GM21737 (cell line): ENCODE data around the gene ARHGAP31.
"Not testable (repeated sequence)": the region's sequence is repeated elsewhere in the genome, so short reads cannot be mapped to it uniquely, and the experiment has no call there.

Experiments used
- ATAC-seq: cut with Tn5 transposase; IDR thresholded peaks from one replicate; pipeline ENCODE4 v1.9.1; 2021; ENCODE audit warnings: mild to moderate bottlenecking, moderate library complexity; ENCODE audit not compliant: unreplicated experiment

ARHGAP31 gene

DNA sequence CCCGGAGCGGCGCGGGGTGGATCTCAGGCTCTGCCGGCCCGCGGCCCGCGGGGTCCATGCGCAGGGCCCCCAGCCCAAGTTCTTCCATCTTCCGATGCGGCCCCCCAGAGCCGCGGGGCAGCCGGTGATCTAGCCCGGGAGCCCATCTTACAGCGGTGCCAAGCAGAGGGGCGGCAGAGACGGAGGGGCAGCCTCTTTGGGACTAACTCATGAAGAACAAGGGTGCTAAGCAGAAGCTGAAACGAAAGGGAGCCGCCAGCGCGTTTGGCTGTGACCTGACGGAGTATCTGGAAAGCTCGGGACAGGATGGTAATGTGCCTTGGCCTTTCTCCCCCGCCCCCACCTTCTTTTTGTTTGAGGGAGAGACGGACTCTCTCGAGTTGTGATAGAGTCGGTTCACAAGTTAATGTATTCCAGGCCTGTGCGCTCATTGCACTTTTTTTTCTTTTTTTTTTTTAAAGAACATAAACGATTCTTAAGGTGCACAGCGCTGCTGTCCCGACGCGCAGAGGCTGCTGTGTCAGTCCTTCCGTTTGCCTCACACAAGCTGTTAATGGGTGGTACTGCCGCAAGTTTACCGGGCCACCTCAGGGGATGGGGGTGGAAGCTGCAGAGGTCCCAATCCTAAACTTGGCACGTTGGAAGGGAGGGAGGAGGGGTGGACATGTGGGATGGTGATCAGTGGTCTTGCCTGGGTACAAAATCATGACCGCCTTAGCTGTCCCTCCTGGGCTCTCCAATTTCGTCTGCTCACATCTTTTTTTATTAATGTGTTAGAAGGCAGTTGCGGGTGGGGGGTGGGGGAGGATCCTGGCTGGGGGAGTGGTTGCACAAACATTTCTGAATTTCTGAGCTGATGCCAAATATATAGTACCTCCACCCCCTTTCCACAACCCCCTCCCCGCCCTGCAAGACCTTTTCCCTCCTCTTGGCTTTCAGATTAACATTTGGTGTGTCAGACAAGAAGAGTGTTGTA, 801 bp downstream of the ARHGAP31 start:
- ATAC-seq = peak; percentile 37

DNA sequence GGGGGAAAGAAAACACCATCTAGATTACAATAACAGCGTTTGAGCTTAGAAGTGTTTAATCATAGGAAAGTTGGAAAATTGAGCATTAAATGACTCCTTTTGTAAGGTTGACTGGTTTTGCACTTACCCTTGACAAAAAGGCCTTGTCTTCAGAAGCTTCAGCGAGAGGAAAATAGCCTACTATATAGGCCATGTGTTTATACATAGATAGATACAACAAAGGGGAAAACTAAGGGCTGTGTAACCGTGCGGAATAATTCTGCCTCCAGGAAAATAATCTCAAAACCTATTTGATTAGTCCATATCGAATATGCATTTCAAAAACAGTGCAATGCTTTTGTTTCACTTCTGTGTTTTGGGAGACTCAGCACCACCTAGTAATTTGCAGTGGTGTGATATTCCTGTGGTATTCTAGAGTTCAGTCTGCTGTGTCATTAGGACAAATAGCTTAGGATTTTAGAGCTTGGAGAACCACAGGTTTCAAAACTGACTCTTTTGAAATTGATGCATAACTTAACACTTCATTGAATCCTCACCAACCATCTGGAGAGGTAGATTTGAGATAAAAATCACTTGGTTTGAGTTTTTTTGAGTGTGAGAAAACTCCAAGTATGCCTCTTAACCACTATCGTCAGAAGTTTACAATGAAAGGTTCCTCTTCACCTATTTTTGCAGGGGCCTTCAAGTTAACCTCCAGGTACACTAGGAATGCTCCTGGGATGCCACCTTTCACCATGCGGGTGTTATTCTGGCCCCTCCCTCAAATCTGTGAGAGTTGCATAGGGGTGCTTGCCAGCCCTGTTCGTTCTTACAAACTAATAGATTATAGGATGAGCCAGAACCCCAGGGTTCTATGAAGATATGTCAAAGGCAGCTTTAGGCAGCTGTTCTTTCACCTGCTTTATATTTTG, 1.9 kb downstream of the ARHGAP31 start:
- ATAC-seq = no peak

DNA sequence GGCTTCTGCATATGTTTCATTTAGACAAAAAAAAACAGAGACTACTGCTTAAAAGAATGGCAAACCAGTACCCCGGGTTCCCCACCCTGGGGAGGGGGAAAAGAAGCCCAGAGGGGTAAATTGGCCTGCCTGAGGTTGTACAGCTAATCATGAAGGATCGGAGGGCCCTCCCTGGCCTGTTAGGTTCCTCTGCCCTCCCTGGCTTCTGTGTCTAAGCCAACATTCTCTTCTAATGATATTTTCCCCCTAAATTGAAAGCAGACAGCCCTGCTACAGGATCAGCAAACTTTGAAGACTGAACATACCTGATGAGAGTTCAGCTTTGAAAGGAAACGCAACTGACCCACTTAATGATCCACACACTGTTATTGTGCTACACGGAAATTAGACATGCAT, 2.5 kb downstream of the ARHGAP31 start:
- ATAC-seq = no peak

DNA sequence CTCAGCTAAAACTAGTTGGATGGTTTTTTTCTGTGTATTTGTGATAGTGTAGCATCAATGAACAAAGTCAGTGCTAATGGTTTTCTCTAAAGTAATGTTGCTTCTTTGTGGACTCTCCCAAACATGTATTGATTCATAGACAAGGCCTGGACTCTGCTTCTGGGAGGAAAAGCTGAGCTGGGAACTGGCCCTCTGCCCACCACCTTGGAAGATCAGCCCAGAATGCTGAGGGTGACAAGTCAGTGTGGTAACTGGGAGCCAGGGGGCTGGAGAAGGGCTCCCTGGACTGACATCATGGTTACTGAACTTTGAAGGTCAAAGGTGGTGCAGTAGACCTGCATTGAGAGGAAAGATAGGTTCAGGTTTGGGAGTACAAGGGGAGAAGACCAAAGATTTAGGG, 3.0 kb downstream of the ARHGAP31 start:
- no peak for ATAC-seq

DNA sequence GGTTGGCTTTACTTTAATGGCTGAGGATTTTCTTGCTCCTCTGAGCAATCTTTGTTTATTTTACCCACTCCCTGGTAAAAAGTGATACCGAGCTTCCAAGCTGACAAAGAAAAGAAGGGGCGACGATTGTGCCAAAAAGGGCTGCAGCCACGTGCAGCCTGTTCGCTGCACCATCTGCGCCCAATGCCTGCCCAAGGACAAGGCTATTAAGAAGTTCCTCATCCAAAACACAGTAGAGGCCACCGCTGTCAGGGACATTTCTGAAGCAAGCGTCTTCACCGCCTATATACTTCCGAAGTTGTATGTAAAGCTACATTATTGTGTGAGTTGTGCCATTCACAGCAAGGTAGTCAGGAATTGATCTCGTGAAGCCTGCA, 4.4 kb downstream of the ARHGAP31 start:
- ATAC-seq = no peak

DNA sequence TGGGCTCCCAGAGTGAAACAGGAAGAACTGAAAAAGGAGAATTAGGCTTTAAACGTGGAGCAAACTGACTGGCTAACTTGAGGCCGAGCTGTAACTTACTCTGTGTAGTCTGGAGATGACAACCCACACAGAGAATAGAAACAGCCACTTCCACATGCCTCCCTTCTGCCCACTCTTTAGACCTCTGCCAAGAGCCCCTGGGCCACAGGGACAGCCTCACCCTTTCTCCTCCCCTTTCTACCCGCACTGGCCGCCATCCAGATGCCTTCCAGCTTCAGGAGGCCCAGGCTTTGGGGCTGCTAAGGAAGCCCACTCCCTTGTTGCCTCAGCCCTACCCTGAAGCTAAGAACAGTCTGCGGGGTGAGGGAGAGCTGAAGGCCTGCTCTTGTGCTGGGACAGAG, 6.8 kb downstream of the ARHGAP31 start:
- ATAC-seq = no peak

DNA sequence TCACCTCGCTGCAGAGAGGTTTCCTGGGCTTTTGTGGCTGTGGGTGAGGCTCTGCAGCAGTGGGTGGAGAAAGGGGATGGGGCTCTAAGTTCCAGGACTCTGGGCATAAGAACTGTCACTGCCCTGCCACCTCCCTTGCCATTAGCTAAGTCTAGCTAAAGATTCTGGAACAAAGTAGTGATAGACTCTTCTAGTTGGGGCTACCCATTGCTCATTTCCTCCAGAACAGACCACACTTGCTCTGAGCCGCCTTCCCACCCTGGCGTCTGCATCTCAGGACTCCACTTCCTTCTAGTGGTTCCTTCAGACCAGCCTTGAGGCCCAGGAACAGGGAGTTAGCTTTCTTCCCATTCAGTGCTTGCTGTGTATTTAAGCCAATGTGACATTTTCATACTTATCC, 7.5 kb downstream of the ARHGAP31 start:
- ATAC-seq = no peak

DNA sequence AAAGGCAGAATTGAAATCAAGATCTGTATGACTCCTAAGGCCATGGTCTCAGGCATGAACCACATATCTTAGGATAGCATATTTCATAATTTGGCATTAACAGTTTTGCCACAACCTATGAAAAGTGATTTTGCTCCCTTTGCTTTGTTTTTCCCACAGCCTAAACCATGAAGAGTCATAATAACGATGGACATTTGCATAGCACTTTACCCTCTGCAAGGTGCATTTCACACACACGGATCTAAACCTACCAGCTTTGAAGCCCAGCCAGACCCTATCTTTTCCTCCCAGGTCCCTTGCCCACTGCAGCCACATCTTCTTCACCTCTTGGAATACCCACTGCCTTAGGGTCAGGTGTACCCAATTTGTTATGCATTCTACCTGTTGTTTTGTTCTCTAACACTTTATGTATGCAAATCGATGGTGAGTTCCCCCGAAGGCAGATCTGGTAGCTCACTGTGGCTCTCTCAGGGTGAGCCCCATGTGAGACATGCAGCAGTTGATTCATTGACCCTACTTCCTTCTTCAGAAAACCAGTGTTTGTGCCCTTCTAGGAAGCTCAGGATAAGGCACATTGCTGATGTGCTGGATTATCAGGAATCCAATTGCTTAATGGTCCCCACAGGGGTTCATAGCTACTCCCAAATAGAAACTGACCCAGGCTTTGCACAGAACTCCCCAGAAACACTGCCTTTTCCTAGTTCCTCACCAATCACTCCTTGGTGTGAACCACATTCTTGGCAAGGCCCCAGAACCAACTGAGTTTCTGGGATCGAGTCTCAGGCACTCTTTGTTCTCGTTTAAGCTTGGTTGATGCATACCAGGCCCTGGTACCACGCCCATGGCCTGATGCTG, 8.7 kb downstream of the ARHGAP31 start:
- ATAC-seq = peak; percentile 53

DNA sequence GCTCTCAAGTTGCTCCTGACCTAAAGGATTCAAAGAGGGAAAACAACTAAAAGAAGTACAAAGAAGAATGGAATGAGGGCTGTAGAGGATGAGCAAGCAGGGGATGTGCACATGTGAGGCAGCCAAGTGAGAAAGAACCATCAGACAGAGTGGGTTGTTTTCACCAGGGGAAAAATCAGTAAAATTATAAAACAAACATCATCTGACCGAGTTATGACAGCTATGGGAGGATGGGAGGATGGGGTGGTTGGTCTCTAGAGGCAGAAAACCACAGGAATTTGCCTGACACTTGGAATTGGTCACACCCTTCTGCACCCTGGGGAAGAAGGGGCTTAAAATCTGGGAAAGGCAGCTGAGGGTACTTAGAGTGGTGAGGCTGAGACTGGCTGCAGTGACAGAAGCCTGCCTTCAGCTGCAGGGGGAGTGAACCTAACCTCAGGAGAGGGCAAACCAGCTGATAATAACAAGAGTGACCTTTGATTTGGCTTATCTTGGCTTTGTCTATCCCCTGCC, 10.1 kb downstream of the ARHGAP31 start:
- no peak for ATAC-seq

DNA sequence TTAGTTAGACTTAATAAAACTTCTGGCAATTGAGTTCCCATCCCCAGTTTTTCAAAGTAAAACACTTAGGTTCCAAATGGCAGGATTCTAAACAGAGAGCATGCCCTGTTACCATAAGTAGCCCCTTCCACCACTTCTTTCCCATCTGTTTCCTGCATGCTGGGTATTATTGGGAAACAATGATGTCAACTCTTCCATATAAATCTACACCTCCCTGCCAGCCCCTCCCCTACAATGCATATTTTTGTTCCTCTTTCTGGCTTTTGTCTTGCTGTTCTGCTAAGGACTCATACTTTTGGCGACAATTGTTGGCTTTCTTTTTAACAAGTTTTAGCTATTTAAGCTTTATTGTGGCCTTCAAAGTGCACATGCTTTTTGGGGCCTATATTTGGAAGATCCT, 11.1 kb downstream of the ARHGAP31 start:
- ATAC-seq = no peak

DNA sequence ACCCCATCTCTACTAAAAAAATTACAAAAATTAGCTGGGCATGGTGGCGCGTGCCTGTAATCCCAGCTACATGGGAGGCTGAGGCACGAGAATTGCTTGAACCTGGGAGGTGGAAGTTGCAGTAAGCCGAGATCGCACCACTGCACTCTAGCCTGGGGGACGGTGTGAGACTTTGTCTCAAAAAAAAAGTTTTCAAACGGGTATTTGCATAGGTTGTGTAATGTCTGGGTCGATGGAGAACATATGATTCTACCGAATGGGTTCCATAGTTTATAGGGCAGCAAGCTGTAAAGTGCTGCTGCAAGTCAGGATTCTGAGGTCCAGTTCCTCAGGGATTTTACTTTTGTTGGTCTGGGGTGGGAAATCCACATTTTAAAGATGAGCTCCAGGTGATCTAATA, 12.2 kb downstream of the ARHGAP31 start:
- ATAC-seq = not testable (repeated sequence)

DNA sequence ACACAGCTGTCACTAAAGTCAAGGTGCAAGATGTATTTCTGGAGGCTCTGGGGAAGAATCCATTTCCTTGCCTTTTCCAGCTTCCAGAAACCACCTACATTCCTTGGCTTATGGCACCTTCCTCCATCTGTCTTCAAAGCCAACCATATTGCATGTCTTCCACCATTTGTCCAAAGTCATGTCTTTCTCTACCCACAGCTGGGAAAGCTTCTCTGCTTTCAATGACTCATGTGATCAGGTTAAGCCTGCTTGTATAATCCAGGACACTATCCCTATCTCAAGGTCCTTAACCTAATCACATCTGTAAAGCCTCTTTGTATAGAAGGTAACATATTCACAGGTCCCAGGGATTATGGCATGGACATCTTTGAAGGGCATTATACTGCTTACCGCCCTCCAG, 14.2 kb downstream of the ARHGAP31 start:
- no peak for ATAC-seq

DNA sequence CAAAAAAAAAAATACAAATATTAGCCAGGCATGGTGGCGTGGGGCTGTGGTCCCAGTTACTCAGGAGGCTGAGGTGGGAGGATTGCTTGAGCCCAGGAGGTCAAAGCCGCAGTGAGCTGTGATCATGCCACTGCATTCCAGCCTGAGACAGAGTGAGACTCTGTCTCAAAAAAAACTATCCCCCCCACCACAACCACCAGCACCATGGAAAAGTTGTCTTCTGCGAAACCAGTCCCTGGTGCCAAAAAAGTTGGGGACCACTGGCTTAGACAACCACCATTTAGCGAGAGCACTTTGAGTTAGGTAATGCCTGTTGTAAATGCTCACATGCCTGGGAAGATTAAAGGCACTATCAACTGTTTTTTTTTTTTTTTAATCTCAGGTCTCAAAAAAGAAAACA, 15.4 kb downstream of the ARHGAP31 start:
- no peak for ATAC-seq

DNA sequence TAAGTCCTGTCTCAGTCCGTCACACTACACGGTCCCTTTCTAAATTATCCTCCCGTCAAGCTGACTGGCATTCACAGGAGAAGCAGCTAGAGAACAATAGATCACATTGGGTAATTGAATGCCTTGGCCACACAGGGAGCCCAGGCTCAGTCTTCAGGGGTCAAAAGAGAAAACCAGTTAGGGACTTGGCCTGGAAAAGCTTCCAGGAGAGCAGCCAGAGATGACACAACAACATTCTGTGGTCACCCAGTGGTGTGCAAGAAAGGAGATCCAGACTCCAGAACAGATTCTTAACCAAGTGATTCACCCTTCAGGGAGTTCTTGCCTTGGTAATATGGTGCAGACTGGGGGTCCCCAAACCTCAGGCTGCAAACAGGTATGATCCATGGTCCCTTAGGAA, 15.9 kb downstream of the ARHGAP31 start:
- no peak for ATAC-seq

DNA sequence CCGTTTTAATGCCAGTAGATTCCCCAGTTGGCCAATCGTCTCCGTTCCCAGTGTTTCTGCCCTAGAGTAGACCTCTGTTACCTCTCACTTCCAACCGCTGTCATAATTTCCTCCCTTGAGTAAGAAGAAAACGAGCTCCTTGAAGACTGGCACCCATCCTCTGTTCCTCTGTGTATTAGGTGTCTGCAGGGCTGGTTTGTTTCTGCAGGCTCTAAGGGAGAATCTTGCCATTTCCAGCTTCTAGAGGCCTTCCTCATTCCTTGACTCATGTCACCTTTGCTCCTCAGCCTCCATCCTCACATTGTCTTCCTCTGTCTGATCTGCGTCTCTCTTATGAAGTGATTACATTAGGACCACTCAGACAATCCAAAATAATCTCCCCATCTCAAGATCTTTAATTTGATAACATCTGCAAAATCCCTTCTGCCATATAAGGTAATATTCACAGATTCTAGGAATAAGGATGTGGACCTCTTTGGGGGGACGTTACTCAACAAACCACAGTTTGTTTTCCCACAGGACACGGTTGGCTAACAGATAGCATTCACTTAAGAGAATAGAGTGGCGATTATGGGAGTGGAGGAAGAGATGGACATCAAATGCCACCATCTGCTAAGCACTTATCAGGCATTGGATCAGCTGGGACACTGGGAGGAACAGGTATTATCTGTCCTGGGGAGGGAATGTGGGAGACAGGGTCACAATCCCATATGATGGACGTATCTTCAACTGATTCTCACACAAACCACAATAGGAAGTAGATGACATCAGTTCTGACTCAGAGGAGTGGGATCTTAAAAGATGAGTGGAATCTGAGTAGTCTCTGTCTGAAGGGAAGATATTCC, 17.1 kb downstream of the ARHGAP31 start:
- ATAC-seq = no peak

DNA sequence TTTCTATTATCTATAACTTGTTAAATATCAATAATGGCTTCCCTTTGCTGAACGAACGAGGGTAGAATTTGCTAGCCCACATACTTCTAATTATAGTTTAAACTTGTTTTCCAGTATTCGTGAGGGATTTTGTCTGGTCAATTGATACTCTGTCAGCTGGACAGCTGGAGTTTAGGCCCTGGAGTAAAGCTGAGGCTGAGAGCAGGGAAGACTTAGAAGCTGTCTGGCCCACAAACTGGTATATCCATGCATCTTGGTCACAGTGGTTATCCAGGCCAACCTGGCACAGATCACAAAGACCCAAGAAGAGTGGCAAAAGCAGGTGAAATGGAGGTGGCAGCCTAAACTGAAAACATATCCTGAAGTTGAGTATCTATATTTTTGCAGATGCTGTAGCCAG, 19.3 kb downstream of the ARHGAP31 start:
- ATAC-seq = no peak

DNA sequence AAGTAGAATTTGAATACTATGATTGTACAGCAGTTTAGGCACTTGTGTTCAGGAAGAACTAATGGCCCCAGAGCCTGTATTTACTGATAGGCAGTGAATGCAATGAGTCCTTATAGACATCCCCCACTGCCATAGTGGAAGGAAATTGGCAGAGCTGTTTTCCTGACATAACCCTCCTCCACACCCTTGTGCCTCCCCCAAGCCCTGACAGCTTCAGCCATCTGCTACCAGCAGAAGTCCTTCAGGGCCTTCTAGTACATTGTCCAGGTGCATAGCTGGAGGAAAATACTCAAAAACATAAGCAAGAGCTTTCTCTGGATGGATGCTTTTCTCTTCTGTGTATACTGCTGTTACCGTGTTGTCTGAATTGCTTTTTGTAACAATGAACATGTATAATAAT, 20.6 kb downstream of the ARHGAP31 start:
- no peak for ATAC-seq

DNA sequence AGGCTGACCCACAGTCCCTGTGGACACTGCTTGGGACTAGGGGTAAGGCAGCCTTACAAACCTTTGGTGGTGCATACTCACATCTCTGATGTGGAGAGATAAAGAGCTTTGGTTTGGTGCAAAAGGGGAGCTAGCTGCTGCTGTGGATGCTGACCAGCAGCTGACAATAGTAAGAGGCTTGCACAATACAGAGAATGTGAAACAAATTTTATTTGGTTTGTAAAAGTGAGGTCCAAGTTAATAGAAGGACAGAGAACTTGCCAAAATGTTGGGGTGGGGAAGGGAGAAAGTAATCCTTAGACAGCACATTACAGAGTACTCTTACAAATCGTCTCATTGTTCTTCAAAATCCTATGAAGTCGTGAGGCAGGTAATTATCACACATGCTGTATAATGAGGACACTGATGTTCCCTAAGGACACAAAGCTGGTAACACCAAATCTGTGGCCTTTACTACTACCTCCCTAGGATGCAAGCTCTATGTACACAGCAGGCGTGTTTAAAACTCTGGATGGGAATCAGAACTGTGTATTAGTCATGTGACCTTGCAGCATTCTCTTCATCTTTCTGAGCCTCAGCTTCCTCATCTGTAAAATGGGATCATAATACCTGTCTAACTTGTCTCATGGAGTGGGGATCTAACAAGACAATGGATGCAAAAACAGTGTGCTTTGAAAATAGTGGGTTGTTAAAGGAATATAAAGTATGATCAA, 21.6 kb downstream of the ARHGAP31 start:
- no peak for ATAC-seq

DNA sequence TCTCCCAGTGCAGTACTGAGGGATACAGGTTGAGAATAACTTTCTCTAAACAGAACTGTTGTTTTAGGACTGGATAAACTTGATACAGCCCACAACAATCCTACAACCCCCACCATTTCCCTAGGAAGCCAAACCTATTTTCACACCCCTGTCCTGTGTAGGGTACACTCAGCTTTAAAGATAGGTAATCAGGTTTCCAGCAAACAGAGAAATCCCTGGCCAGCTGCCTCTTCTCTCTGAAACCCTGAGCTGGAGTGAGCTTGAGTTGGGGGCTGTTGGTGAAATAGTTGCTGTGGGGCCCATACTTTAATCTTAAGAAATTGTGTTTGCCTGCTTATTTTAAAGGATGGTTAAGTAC, 22.1 kb downstream of the ARHGAP31 start:
- ATAC-seq = no peak
